Thyroid gland (tissue), 4 donors: Measurements from ENCODE around the gene SMCP. TPM values are rescaled to one million over a fixed set of nuclear protein-coding genes. Genes with fewer than 3 reads are reported as not detected.
A peak's percentile ranks its signal among the peaks of the same experiment; 100 is the strongest.

ENCODE experiments used
- DNase-seq, 2 donors: peaks; one replicate each; pipeline ENCODE4 v3.0.0-alpha.2; 2019
- H3K27ac ChIP-seq, 3 donors: fragments of 200-600 bp; sonication (generic); 1 replicate in 2 of 3; 2 replicates in 1 of 3; pipeline ENCODE4 v1.5.1; 2016 to 2019; ENCODE audit warnings: mild to moderate bottlenecking in 1 of 3, moderate library complexity in 1 of 3
- H3K27me3 ChIP-seq: fragments of 200-600 bp; sonication (generic); one replicate; pipeline ENCODE4 v1.5.1; 2019
- H3K36me3 ChIP-seq, 2 donors: fragments of 200-600 bp; sonication (generic); one replicate each; pipeline ENCODE4 v1.5.1; 2016 to 2019
- H3K4me1 ChIP-seq, 2 donors: fragments of 200-600 bp; sonication (generic); one replicate each; pipeline ENCODE4 v1.5.1; 2017 to 2019
- H3K4me3 ChIP-seq, 3 donors: fragments of 200-600 bp; sonication (generic); replicated peaks in 1 of 3; 1 replicate in 2 of 3; 2 replicates in 1 of 3; pipeline ENCODE4 v1.5.1; 2016; ENCODE audit warnings: mild to moderate bottlenecking in 1 of 3
- H3K9me3 ChIP-seq: fragments of 200-600 bp; sonication (generic); one replicate; pipeline ENCODE4 v1.5.1; 2017
- POLR2A ChIP-seq, 2 donors: fragments of 450-650 bp; IDR thresholded peaks; one replicate each; pipeline ENCODE4 v1.6.1; 2017; ENCODE audit warnings: antibody characterized with exemption in 2 of 2, mild to moderate bottlenecking in 2 of 2, moderate library complexity in 1 of 2
- WGBS, 2 donors: methylation state at CpG; one replicate each; pipeline ENCODE4 v1.1.5; 2017; 5-methylcytosine and 5-hydroxymethylcytosine counted together
- intact Hi-C: fragments of 100-400 bp; cut with DNase I; formaldehyde crosslinking; loops from one replicate; pipeline ENCODE4 v1.15.1; 2023
- total RNA-seq, 4 donors: library from RNA; depleted of rRNA; stranded (reverse); fragments of >200 nt; gene quantifications; one replicate each; pipeline ENCODE4 v1.2.3, GENCODE V29; 2016
- TF ChIP-seq, protein P1 (sequence below), 6 experiments: fragments of 200-600 bp in 3 of 6; fragments of 450-650 bp in 3 of 6; sonication (generic) in 3 of 6; IDR thresholded peaks; one replicate each; pipeline ENCODE4 v1.5.1; 2016 to 2019; ENCODE audit warnings: antibody characterized with exemption in 6 of 6, mild to moderate bottlenecking in 2 of 6, inconsistent platforms in 1 of 6, moderate library complexity in 1 of 6

The SMCP gene
- total RNA-seq, 4 donors from 2014 or later: 2.6 TPM; not detected in 3

DNA sequence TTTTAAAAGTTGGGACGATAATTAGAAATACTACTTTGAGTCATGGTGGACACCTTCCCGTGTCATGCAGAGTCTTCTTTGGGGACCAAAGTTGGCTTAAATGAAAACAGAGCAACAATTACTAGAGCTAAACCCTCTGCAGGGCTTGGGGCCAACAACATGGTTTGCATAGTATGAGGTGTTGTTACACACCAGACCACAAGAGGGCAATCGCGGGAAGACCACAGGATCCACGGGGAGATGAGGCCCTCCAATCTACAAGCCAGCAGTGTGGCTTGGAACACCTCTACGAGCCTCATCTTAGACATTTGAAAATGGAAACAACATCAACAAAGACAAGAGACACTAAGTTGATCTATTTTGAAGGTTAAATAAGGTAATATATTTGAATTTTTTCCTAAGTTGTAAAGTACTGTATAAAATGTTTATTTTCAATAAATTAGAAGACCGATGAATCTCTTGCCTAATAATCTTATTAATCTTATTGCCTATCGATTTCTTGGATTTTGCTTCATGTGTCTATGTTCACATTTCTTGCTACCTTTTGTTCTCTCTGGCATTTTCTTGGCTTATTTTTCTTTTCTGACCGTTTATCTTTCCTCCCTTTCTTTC, 8.2 kb upstream of the SMCP start:
- H3K27ac ChIP-seq: no peak overlapping the region
- H3K36me3 ChIP-seq: no peaks in the 10 kb centered on the region
- H3K4me1 ChIP-seq: no peaks in the 10 kb centered on the region
- WGBS, 2 donors: 33 to 34% methylated on average over 9 of the region's 9 CpGs
- intact Hi-C loops: loop anchor here (5.0 kb wide), 1 partner anchor 352 kb away; no protein-coding TSS in a partner anchor
- H3K4me3 ChIP-seq: no peak overlapping the region
- TF ChIP-seq, protein P1, sequence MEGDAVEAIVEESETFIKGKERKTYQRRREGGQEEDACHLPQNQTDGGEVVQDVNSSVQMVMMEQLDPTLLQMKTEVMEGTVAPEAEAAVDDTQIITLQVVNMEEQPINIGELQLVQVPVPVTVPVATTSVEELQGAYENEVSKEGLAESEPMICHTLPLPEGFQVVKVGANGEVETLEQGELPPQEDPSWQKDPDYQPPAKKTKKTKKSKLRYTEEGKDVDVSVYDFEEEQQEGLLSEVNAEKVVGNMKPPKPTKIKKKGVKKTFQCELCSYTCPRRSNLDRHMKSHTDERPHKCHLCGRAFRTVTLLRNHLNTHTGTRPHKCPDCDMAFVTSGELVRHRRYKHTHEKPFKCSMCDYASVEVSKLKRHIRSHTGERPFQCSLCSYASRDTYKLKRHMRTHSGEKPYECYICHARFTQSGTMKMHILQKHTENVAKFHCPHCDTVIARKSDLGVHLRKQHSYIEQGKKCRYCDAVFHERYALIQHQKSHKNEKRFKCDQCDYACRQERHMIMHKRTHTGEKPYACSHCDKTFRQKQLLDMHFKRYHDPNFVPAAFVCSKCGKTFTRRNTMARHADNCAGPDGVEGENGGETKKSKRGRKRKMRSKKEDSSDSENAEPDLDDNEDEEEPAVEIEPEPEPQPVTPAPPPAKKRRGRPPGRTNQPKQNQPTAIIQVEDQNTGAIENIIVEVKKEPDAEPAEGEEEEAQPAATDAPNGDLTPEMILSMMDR (IDR thresholded peaks at IDR 0.05): peak; percentile 36 to 85 (median 58)
- TF ChIP-seq POLR2A (IDR thresholded peaks at IDR 0.05): no peak
- no peaks in the 10 kb centered on the region for H3K9me3 ChIP-seq
- peak; percentile 70 to 75 for DNase-seq
- H3K27me3 ChIP-seq: no peaks in the 10 kb centered on the region

DNA sequence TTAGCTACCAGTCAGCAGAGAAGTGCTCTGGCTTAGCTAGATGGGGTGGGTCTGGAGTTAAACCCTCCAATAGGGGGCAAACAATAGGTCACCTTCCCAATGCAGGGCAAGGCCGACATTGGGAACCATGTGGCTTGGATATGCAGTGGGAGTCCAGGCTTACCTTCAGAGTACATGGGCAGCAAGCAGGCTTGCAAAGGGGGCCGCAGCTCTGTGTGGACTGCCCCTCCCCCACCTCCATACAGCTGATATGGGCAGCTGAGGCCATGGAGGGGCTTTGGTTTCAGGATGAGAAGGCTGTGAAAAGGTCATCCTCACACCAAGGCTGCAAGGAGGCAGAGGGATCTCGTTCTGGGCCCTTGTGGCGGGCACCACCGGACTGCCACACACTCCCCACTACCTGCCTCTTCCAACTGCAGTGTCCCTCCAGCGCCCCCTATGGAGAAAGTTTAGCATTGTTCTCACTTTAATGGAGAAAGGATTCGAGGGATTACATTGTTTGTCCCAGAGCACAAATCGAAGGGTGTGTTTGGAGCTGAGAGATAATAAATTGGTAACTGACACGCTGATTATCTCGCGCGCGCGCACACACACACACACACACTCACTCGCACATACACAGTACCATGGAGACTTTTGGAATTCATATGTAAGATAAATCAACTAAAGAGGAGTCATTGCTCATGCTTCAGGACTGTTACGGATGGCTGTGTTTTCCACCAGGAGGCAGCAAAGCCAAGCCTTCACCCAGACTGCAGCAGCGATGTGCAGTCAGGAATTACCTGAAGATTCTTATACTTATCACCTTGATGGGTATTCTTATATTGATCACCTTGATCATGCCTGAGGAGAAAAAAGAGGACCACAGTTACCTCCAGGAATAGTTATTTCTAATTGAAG, 7.0 kb upstream of the SMCP start:
- no peak for TF ChIP-seq POLR2A (IDR thresholded peaks at IDR 0.05)
- TF ChIP-seq, protein P1 (IDR thresholded peaks at IDR 0.05): peak in 2 of 6 experiments; percentile 38
- no peaks in the 10 kb centered on the region for H3K9me3 ChIP-seq
- no peak overlapping the region for H3K27ac ChIP-seq
- WGBS, 2 donors: 44 to 52% methylated on average over 17 of the region's 17 CpGs
- no peaks in the 10 kb centered on the region for H3K36me3 ChIP-seq
- no peaks in the 10 kb centered on the region for H3K4me1 ChIP-seq
- no peak overlapping the region for H3K4me3 ChIP-seq
- H3K27me3 ChIP-seq: no peaks in the 10 kb centered on the region
- peak in 1 of 2 donors; percentile 15 for DNase-seq
- intact Hi-C loops: loop anchor here (5.0 kb wide), 1 partner anchor 351 kb away; no protein-coding TSS in a partner anchor

DNA sequence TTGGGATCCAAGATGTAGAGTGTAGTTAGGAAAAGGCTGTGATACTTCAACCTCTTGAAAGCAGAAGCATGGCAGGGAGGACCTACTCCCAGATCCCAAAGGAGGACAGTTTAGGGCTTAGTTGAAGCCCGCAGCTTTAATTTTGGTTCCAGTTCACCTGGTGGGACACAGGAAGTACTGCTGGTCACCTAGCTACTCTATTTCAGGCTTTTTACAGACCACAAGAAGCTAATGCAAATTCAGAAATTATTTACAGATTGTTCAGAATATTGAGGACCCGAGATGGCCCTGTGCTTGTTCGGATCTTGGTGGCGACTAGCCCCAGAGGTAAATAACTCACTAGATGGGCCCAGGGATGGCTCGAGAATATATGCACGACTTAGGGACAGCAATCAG, 6.4 kb upstream of the SMCP start:
- WGBS, 2 donors: 76 to 88% methylated on average over 6 of the region's 6 CpGs
- TF ChIP-seq, protein P1 (IDR thresholded peaks at IDR 0.05): no peak
- no peak for TF ChIP-seq POLR2A (IDR thresholded peaks at IDR 0.05)
- H3K27me3 ChIP-seq: no peaks in the 10 kb centered on the region

DNA sequence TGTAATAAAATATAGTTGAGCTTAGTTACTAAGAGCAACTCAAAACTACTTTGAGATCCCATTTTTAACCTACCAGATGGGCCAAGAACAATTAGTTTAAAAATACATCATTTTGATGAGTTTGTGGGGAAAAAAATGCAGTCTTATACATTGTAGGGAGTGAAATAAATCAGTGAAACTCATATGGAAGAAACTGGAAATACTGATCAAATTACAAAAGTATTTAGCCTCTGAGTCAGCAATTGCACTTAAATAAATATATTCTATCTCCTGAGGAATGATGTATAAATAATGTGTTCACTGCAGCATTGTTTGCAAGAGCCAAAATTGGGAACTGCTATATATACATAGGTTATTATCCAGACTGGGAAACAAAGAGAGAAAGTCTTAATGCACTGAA, 4.6 kb upstream of the SMCP start:
- H3K9me3 ChIP-seq: no peaks in the 10 kb centered on the region
- H3K4me1 ChIP-seq: no peaks in the 10 kb centered on the region
- H3K36me3 ChIP-seq: no peaks in the 10 kb centered on the region
- intact Hi-C loops: loop anchor here (5.0 kb wide), 1 partner anchor 349 kb away; no protein-coding TSS in a partner anchor
- no peak overlapping the region for H3K4me3 ChIP-seq
- no peaks in the 10 kb centered on the region for H3K27me3 ChIP-seq
- no peak for TF ChIP-seq POLR2A (IDR thresholded peaks at IDR 0.05)
- TF ChIP-seq, protein P1 (IDR thresholded peaks at IDR 0.05): no peak
- H3K27ac ChIP-seq: no peak overlapping the region
- no peak for DNase-seq

More for the DNA sequence above, 6.4 kb upstream of the SMCP start:
- intact Hi-C loops: loop anchor here (5.0 kb wide), 1 partner anchor 351 kb away; no protein-coding TSS in a partner anchor
- no peak overlapping the region for H3K4me3 ChIP-seq
- no peaks in the 10 kb centered on the region for H3K9me3 ChIP-seq
- no peaks in the 10 kb centered on the region for H3K4me1 ChIP-seq
- no peaks in the 10 kb centered on the region for H3K36me3 ChIP-seq
- no peak for DNase-seq
- no peak overlapping the region for H3K27ac ChIP-seq

DNA sequence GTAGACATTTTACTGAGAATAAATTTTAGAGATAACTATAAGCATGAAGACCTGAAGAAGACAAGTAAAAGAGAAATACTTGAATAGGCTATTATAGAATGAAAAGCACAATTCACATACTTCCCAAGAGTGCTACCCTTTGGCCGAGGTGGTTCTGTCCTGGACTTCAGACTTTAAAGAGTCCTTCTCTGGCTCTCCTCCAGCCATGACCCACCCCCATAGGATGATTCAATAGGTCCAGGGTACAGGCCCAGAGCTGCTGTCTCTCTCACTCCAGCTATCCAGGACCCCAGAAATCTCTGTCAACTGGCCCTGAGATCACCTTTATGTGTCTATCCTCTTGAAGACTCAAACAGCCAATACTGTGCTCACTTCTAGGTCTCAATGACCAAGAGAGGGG, 1.3 kb upstream of the SMCP start:
- WGBS, 2 donors: 71 to 73% methylated on average over 1 of the region's 1 CpG
- H3K27me3 ChIP-seq: no peaks in the 10 kb centered on the region
- no peak overlapping the region for H3K4me3 ChIP-seq
- no peaks in the 10 kb centered on the region for H3K9me3 ChIP-seq
- H3K4me1 ChIP-seq: no peaks in the 10 kb centered on the region
- intact Hi-C loops: no loop called here
- no peak overlapping the region for H3K27ac ChIP-seq
- DNase-seq: no peak
- no peak for TF ChIP-seq POLR2A (IDR thresholded peaks at IDR 0.05)
- TF ChIP-seq, protein P1 (IDR thresholded peaks at IDR 0.05): no peak
- H3K36me3 ChIP-seq: no peaks in the 10 kb centered on the region
